LHCN-M2 (cell line): ENCODE results near the gene LENG1. TPM values are rescaled to one million over a fixed set of nuclear protein-coding genes. Genes with fewer than 3 reads are reported as not detected.
"Not testable (repeated sequence)": the region's sequence is repeated elsewhere in the genome, so short reads cannot be mapped to it uniquely, and the experiment has no call there.

Experiments used
- DNase-seq: peaks from one replicate; pipeline ENCODE4 v3.0.0-alpha.2; 2012; ENCODE audit warnings: low read depth
- polyA plus RNA-seq: library from polyadenylated mRNA; unstranded; fragments of >200 nt; gene quantifications from one replicate; pipeline ENCODE4 v1.2.1, GENCODE V29; 2012; ENCODE audit warnings: missing spikeins
- total RNA-seq: library from RNA; depleted of rRNA; stranded (reverse); fragments of >200 nt; gene quantifications from 2 replicates; pipeline ENCODE4 v1.2.3, GENCODE V29; 2014; rRNA removed

Gene LENG1
- total RNA-seq, result 5.2 and 9.2 TPM in 2 replicates
- polyA plus RNA-seq, result 10.5 TPM

- peak; percentile 100 for DNase-seq
Measured at GRCh38 chr19:54159352-54160181, at the start of gene LENG1. Gene LENG1 (minus strand): TSS chr19:54159721. CDS start chr19:54159695, 26 bp downstream.

GRCh38 chr19:54208784-54209057, 49.2 kb upstream of the LENG1 start:
- peak; percentile 42 for DNase-seq

GRCh38 chr19:54207983-54208783, 48.7 kb upstream of the LENG1 start:
- DNase-seq, result peak; percentile 71

- no peak for DNase-seq
Measured at GRCh38 chr19:54207676-54207982, 48.1 kb upstream of the LENG1 start.

- not testable (repeated sequence) for DNase-seq
Measured at GRCh38 chr19:54207193-54207592, 47.7 kb upstream of the LENG1 start.

- DNase-seq, result no peak
Measured at GRCh38 chr19:54206831-54207177, 47.3 kb upstream of the LENG1 start.

GRCh38 chr19:54206030-54206830, 46.7 kb upstream of the LENG1 start:
- no peak for DNase-seq

- DNase-seq, result no peak
Measured at GRCh38 chr19:54204767-54205468, 45.4 kb upstream of the LENG1 start.

GRCh38 chr19:54203151-54203611, 43.7 kb upstream of the LENG1 start:
- no peak for DNase-seq

- no peak for DNase-seq
Measured at GRCh38 chr19:54201980-54202379, 42.5 kb upstream of the LENG1 start.

GRCh38 chr19:54201172-54201701, 41.7 kb upstream of the LENG1 start:
- DNase-seq, result no peak

GRCh38 chr19:54199401-54199800, 39.9 kb upstream of the LENG1 start:
- DNase-seq, result no peak

- no peak for DNase-seq
Measured at GRCh38 chr19:54197121-54197520, 37.6 kb upstream of the LENG1 start.

- DNase-seq, result no peak
Measured at GRCh38 chr19:54196536-54196935, 37.0 kb upstream of the LENG1 start.

- DNase-seq, result not testable (repeated sequence)
Measured at GRCh38 chr19:54194463-54194862, 34.9 kb upstream of the LENG1 start.

GRCh38 chr19:54193011-54193410, 33.5 kb upstream of the LENG1 start:
- DNase-seq, result no peak

GRCh38 chr19:54191811-54192453, 32.4 kb upstream of the LENG1 start:
- DNase-seq, result peak; percentile 16

- peak; percentile 81 for DNase-seq
Measured at GRCh38 chr19:54191011-54191810, 31.7 kb upstream of the LENG1 start, which contains the start of gene TSEN34. Gene TSEN34 (plus strand): TSS chr19:54191308. CDS start chr19:54191365, 57 bp downstream.

- peak; percentile 99 for DNase-seq
Measured at GRCh38 chr19:54190503-54191010, 31.0 kb upstream of the LENG1 start.
